RKO (cell line): Measurements from ENCODE around the gene MARCHF11.

Experiments
- DNase-seq: peaks from one replicate; pipeline ENCODE4 v3.0.0-alpha.2; 2016; ENCODE audit warnings: low spot score

The MARCHF11 gene

DNA sequence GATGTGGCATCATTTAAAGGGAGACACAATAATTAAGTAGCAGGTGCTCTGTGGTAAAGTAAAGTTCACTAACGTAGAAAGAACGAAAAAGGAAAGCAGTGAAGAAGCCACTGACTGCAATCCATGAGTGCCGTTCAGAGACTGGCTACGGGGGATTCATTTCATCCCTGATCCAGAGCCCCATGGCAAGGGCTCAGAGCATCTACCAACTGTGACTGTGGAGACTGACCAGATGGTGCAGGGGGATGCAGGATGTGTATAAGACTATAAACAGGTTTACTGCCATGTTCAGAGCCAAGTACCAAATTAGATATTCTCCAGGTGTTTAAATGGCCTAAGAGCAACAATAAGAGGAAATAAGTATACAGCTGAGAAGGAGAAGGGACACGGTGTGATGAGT, 47.7 kb downstream of the MARCHF11 start:
- no peak for DNase-seq

- DNase-seq = no peak
Observed at GRCh38 chr5:16128944-16129343, 50.6 kb downstream of the MARCHF11 start.

DNA sequence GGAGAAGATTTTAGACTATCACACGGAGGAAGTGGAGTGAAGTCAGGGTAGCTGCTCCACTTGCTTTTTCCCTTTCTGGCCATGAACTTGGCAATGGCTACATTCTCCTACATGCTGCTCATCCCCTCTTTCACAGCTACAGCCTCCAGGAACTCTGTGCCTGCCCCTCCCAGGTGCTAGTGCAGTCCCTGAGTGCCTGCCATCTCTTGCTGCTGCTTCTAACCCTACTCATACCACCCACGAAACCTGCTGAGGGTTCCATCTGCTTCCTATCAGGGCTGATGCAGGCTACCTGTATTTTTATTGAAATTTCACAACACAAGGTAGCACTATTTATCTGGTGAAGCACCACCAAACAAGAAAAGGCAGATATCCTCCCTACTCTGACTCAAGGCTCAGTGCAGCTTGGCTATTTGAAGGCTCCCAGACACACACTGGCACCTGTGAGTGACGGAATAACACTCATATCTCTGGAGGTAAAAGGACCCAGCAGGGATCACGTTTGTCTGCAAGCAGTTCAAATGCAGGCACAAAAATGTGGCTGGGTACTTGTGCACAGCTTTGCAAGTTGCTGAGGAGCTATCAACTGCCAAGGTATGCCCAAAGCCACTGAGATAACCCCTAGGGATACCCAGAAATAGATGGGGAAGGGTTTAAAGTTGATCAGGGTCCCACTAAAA, 51.6 kb downstream of the MARCHF11 start:
- DNase-seq = no peak

DNA sequence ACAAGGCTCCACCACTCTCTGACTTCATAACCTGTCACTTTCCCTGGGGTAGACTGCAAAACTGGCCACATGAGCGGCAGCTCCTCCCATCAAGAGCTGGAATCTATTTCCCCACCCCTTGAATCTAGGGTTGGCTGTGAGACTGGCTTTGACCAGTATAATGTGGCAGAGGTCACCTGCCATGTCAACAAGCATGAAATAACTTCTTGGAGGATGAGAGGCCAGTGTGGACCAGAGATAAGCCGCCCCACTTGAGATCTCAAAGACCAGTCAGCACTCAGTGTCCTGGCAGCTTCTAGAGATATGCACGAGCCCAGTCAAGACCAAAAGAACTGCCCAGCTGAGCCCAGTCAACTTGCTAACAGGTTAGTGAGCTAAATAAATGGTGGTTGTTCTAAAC, 59.0 kb downstream of the MARCHF11 start:
- no peak for DNase-seq

GRCh38 chr5:16119790-16120189, 59.8 kb downstream of the MARCHF11 start:
- DNase-seq = no peak

- no peak for DNase-seq
Observed at GRCh38 chr5:16115140-16115539, 64.5 kb downstream of the MARCHF11 start.

DNA sequence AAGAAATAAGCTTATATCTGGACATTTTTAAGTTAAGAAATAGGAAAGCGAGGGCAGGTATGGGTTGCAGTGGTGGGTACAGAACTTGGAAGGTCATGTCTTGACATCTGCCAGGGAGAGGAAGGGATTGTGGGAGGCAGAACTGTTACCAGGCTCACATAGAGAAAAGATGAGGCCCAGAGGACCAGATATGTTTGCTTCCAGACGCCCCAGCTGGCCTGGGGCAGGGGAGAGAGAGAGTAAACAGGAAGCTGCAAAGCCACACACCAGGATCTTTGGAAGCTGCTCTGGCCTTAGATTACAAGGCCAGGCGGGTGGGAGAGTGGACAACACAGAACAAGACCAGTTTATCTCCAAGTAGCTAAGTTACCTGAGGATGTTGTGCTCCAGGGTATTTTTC, 71.2 kb downstream of the MARCHF11 start:
- no peak for DNase-seq

DNA sequence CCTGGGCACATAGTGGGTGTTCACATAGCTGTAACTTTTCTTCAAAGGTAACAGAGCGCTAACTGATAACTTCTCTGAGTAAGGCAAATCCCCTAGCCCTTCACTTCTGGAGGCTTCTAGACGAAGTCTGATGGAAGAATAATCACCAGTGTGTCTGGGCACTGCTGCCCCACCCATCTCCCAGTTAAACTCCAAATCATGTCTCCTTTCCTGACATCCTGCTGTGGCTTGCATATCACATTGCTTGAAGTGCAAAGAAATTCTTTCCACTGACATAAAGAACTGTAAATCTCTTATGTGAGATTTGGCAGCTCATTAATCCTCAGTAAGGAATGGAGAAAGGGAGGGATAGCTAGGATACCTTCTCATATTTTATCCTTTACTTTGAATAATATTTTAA, 74.6 kb downstream of the MARCHF11 start:
- DNase-seq = no peak

DNA sequence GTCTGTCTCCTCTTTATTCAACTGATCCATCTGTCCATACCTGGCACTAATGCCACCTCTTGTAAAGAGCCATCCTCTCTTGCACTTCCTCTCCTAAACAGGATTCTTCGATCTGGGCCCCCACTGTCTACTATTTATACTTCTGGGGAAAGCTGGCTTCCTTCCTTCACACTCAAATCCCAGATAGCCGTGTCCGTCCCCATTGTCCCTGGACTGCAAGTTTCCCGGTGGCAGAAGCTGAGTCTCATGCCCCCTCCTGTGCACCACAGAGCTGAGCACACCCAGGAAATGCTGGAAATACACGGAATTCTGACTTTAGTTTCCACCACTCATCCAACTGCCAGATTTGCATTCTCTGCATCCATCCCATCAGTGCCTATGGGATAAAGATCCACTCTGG, 84.0 kb downstream of the MARCHF11 start:
- DNase-seq = no peak

GRCh38 chr5:16090270-16090669, 89.3 kb downstream of the MARCHF11 start:
- DNase-seq = no peak

- no peak for DNase-seq
Observed at GRCh38 chr5:16082982-16083381, 96.6 kb downstream of the MARCHF11 start.

DNA sequence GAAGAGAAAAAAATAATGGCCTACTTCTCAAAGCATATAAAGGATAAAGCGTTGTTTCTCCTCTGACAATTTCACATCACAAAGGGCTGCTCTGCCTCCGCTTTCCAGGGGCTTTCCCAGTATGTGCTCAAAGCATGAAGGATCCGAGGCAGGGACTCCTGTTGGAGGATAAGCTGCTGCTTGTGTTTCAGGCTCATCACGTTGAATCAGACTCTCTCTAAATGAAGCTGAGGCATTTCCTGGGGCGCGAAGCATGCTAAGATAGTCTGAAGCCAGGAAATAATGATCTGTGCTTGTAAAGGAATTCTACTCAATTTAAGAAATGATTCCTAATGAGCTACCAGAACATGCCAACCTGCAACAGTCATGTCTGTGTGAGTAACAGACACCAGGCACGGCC, 97.5 kb downstream of the MARCHF11 start:
- DNase-seq = no peak

DNA sequence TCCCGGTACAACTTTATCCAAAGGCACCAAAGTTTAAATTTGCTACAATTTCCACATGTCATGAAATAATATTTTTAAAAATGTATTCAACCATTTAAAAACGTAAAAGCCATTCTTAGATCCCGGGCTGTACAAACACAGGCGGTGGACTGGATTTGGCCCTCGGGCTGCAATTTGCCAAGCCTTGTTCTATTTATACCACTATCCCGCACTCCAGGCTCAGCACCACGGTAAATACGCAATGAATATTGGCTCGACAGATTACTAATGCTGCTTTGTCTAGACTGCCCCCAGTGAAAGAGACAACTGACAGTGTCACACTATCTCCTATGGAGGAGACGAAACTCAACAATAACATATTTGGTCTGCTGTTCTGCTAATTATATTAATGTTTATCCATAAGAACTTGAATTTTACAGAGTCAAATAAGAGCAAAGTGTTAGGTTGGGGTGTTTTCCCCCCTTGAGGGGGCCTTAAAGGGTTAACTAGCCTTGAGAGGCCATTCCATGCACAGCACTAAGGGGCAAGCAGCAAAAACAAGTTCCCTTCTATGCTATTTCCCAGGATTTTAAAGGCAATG, 98.1 kb downstream of the MARCHF11 start:
- no peak for DNase-seq

DNA sequence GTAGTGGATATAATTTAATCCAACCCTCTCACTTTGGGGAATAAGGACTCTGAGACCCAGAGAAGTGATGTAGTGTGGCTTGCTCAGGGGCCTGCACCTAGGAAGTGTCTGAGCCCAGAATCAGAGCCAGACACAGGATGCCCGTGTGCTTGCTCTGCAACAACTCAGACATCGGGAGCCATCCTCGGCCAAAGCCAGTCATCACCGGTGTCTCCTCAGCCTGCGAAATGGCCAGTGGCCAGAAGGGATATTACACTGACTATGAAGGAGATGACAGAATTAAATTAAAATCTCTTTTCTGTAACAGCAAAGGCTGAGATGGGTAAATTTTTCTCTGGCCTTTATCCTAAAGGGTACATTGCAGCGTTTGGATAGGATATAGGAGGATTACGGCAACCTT, 102.9 kb downstream of the MARCHF11 start:
- DNase-seq = no peak

- DNase-seq = no peak
Observed at GRCh38 chr5:16074358-16074757, 105.2 kb downstream of the MARCHF11 start.

DNA sequence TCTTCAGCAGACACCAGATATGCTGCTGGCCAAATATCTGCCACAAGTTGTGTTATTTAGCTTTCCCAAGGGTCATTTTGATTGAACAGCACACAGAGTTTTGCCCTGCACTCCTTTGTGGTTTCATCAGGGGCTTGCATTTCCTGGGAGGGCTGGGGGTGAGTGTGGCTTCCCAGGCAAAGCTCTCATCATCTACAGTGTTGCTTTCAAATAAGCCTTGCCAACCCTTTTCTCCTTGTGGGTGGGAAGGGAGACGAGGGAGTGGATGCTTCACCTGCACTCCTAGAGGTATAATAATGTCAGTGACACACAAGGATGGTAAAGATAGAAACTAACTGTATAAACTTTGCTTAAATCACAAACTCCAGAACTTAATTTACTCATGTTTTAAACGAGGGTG, 107.0 kb downstream of the MARCHF11 start:
- DNase-seq = no peak

DNA sequence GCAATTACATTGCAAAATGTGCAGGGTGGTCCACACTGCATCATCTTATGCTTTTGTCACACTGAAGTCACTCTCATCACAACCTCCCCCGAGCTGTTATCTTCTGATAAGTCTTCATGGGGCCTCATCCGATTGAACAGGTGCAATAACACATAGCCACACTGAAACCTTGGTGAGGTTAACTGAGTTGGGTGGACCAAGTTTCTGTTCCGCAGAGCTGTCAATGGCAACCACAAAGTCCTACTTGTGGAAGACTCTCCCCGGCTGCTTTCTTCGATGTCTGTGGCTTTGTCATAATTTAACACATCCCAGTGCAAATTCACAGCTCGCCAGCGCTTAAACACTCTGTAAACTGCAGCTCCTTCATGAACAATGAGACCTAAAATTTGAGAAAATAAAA, 112.2 kb downstream of the MARCHF11 start:
- no peak for DNase-seq

- DNase-seq = no peak
Observed at GRCh38 chr5:16066810-16067209, 112.8 kb downstream of the MARCHF11 start.

GRCh38 chr5:16066320-16066719, 113.3 kb downstream of the MARCHF11 start:
- no peak for DNase-seq

DNA sequence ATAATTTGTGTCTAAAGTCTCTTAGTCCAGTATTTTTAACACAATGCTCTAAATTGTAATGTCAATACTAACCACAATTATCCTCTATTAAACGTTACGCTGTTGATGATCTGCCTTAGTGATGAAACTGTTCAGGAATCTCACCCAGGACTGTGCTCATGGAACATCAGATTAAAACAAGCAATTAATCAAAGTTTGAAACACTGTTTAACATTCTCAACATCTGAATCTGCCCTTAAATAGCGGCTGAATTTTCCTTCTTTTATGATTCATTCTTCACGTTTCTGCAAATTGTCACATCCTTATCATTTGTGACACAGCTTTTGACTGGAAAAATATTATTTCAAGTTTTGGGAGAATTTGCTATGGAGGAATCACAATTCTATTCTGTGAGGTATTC, 113.8 kb downstream of the MARCHF11 start:
- DNase-seq = no peak

GRCh38 chr5:16064135-16064893, 115.3 kb downstream of the MARCHF11 start:
- no peak for DNase-seq

DNA sequence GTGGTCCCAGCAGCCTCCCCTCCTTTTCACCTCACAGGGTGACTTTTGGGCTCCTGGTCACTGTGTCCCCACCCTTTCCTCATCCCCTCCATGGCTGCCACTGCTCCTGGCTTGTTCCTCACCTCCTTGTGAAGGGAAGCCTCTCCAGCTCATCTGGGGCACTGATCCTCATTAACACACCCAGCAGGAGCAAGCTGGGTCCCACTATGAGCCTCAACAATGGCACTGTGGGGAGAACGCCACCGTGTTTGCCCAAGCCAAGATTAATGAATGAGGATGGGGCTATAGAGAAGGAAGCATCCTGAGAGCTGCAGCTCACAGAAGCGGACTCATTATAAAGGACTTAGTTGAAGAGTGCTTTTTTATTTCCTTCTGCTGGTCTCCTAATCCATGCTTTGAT, 118.4 kb downstream of the MARCHF11 start:
- no peak for DNase-seq

DNA sequence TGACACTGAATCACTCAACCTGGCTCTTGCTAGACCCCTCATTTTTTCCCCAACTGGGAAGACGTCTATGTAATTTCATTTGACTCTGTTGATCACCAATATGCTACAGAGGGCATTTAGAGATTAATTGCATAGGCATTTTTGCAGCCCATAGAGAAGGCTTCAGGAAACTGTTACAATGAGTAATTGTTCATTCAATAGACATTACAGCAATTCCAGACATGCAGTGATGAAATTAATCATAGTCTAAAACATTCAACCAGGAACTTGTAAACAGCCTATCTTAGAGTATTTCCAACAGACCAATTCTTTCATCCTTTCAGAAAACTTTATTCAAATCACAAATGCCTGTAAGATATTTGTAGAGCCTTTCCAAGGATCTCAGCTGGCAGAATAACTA, 122.3 kb downstream of the MARCHF11 start:
- no peak for DNase-seq
